Choroid plexus epithelial cell (primary cell): Measurements from ENCODE around the gene AKAP7.

ENCODE experiments used
- DNase-seq: peaks from one replicate; pipeline ENCODE4 v3.0.0-alpha.2; 2010; ENCODE audit warnings: low read depth
- H3K4me3 ChIP-seq: 2 replicates; pipeline ENCODE4 v1.5.1; 2011; ENCODE audit warnings: low read depth, mild to moderate bottlenecking, control low read depth, low read length, moderate library complexity
- CTCF ChIP-seq: conservative IDR thresholded peaks from 2 replicates; pipeline ENCODE4 v1.5.1; 2011; ENCODE audit warnings: low read depth, mild to moderate bottlenecking, control low read depth, inconsistent platforms, low read length, moderate library complexity

Gene AKAP7

GRCh38 chr6:131303338-131303930 lies 168.2 kb downstream of the AKAP7 start:
- DNase-seq: no peak
- no peak for TF ChIP-seq CTCF
- no peak overlapping the region for H3K4me3 ChIP-seq

- TF ChIP-seq CTCF: no peak
- H3K4me3 ChIP-seq: no peak overlapping the region
- no peak for DNase-seq
These were observed 170.0 kb downstream of the AKAP7 start for GRCh38 chr6:131305037-131305850.

GRCh38 chr6:131309437-131309836 lies 174.2 kb downstream of the AKAP7 start:
- DNase-seq: no peak
- no peak overlapping the region for H3K4me3 ChIP-seq
- no peak for TF ChIP-seq CTCF

DNA sequence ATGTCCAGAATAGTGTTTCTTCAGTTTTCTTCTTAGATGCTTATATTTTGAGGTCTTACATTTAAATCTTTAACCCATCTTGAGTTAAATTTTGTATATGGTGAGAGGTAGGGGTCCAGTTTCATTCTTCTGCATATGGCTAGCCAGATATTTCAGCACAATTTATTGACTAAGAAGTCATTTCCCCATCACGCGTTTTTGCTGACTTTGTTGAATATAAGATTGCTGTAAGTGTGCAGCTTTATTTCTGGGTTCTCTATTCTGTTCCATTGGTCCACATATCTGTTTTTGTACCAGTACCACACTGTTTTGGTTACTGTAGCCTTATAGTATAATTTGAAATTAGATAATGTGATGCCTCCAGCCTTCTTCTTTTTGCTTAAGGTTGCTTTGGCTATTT lies 179.6 kb downstream of the AKAP7 start:
- DNase-seq: no peak
- no peak for TF ChIP-seq CTCF
- no peak overlapping the region for H3K4me3 ChIP-seq

DNA sequence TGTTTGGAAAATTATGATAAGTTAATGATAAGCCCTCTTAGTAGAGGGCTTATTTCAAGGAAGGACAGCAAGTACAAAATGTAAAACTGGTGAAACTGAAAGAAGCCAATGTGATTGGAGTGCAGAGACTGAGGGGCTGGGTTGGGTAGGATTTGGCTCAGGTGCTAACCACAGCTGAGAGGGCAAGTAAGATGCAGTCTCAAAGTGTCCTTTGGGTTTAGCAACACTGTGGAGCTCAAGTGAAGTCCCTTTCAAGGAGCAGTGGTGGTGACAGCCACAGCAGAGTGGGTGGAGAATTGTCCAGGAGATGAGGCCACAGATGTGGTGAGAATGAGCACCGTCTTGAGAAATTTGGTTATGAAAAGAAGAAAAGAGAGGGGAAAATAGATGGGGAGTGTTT lies 181.4 kb downstream of the AKAP7 start:
- no peak overlapping the region for H3K4me3 ChIP-seq
- DNase-seq: no peak
- no peak for TF ChIP-seq CTCF

- no peak for TF ChIP-seq CTCF
- DNase-seq: peak; percentile 20
These were observed 182.2 kb downstream of the AKAP7 start for GRCh38 chr6:131317516-131317915.

GRCh38 chr6:131321589-131321988 lies 186.3 kb downstream of the AKAP7 start:
- H3K4me3 ChIP-seq: no peak overlapping the region
- TF ChIP-seq CTCF: no peak
- no peak for DNase-seq

More at GRCh38 chr6:131317516-131317915, 182.2 kb downstream of the AKAP7 start:
- H3K4me3 ChIP-seq: no peak overlapping the region
